Measurements from ENCODE around the gene SH3BP5.

SH3BP5 gene

GRCh38 chr3:15223685-15224572 lies 108.5 kb downstream of the SH3BP5 start:
- no peak overlapping the region for H3K4me3 ChIP-seq (ENCODE audit: low read depth, low read length)
- no peak for DNase-seq (ENCODE audit: low read depth, low spot score)
- POLR2A ChIA-PET = no interaction called here
- TF ChIP-seq, protein P1, sequence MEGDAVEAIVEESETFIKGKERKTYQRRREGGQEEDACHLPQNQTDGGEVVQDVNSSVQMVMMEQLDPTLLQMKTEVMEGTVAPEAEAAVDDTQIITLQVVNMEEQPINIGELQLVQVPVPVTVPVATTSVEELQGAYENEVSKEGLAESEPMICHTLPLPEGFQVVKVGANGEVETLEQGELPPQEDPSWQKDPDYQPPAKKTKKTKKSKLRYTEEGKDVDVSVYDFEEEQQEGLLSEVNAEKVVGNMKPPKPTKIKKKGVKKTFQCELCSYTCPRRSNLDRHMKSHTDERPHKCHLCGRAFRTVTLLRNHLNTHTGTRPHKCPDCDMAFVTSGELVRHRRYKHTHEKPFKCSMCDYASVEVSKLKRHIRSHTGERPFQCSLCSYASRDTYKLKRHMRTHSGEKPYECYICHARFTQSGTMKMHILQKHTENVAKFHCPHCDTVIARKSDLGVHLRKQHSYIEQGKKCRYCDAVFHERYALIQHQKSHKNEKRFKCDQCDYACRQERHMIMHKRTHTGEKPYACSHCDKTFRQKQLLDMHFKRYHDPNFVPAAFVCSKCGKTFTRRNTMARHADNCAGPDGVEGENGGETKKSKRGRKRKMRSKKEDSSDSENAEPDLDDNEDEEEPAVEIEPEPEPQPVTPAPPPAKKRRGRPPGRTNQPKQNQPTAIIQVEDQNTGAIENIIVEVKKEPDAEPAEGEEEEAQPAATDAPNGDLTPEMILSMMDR (IDR thresholded peaks at IDR 0.05; ENCODE audit: insufficient read depth, low read length, missing control alignments) = no peak
- CTCF ChIA-PET = interaction anchor here (0.7 to 1.3 kb wide), 2 partner anchors 10 to 202 kb away, joined by 3 to 4 read pairs; no protein-coding TSS in a partner anchor

DNA sequence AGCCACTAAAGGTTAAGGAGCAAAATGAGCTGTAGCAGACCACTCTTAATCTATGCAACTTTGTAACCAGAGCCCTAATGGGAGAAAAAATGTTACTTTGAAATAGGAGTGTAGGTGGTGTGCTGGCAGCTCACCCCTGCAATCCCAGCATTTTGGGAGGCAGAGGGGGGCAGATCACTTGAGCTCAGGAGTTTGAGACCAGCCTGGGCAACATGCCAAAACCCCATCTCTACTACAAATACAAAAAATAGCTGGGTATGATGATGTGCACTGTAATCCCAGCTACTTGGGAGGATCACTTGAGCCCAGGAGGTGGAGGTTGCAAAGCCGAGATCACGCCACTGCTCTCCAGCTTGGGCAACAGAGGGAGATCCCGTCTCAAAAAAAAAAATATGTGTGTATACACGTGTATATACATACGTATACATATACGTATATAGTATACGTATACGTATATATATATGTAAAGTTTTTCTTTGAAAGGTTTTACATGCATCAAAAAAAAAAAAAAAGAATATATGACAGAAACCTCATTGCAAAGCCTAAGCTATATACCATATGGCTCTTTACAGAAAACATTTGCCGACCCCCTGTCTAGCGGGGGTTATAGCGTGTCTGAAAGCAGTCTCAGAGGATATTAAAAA lies 110.7 kb downstream of the SH3BP5 start:
- ChIA-PET CTCF (interaction anchor here (1.0 to 1.9 kb wide), 5 partner anchors 15 to 295 kb away, joined by 3 to 7 read pairs (median 4); partner anchors contain the start of gene CAPN7), POLR2A (no interaction called here)
- no peak overlapping the region for H3K4me3 ChIP-seq (ENCODE audit: low read depth, low read length)
- TF ChIP-seq, protein P1 (IDR thresholded peaks at IDR 0.05; ENCODE audit: insufficient read depth, low read length, missing control alignments) = no peak
- no peak for DNase-seq (ENCODE audit: low read depth, low spot score)

GRCh38 chr3:15220661-15221060 lies 111.7 kb downstream of the SH3BP5 start:
- TF ChIP-seq, protein P1 (IDR thresholded peaks at IDR 0.05; ENCODE audit: insufficient read depth, low read length, missing control alignments) = no peak
- H3K4me3 ChIP-seq (ENCODE audit: low read depth, low read length) = no peak overlapping the region
- DNase-seq (ENCODE audit: low read depth, low spot score) = no peak
- CTCF ChIA-PET = interaction anchor here (1.6 kb wide), 1 partner anchor 11 kb away, joined by 6 read pairs; no protein-coding TSS in a partner anchor
- POLR2A ChIA-PET = no interaction called here

DNA sequence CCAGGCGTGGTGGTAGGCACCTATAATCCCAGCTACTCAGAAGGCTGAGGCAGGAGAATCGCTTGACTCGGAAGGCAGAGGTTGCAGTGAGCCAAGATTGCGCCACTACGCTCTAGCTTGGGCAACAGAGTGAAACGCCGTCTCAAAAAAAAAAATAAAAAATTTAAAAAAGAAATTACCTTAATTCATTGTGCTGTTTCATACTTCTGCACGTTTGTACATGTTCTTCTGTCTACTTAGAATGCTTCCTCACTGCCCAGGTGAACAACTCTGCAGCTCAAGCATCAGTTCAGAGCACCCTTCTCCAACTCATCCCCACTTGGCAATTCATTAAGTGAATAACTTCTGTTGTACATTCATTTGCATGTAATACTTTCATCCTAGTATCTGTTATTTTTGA lies 112.3 kb downstream of the SH3BP5 start:
- TF ChIP-seq, protein P1 (IDR thresholded peaks at IDR 0.05; ENCODE audit: insufficient read depth, low read length, missing control alignments) = no peak
- no peak for DNase-seq (ENCODE audit: low read depth, low spot score)
- ChIA-PET CTCF (interaction anchor here (1.3 to 1.6 kb wide), 3 partner anchors 11 to 16 kb away, joined by 3 to 6 read pairs (median 3); partner anchors contain the start of gene CAPN7), POLR2A (no interaction called here)
- no peak overlapping the region for H3K4me3 ChIP-seq (ENCODE audit: low read depth, low read length)

DNA sequence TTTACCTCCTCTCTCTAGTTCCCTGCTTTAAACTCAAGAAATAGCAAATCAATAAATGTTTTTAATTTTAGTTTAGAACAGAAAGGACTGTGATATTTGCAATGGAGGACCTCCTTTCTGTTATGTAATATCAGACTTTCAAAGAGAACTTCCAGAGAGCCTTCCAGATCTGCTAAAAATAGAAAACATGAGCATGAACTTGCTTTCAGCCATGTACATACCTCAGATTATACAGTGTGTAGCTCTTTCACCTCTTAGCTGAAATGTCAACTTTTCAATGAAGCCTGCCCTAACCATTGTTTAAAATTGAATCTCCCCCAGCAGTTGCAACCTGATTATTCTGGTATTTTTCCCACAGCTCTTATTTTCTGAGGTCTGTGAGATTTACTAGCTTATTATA lies 113.7 kb downstream of the SH3BP5 start:
- TF ChIP-seq, protein P1 (IDR thresholded peaks at IDR 0.05; ENCODE audit: insufficient read depth, low read length, missing control alignments) = no peak
- no peak for DNase-seq (ENCODE audit: low read depth, low spot score)
- ChIA-PET POLR2A (no interaction called here), CTCF (interaction anchor here (1.4 kb wide), 1 partner anchor 13 kb away, joined by 3 read pairs; the partner anchor contains the start of gene CAPN7)
- no peak overlapping the region for H3K4me3 ChIP-seq (ENCODE audit: low read depth, low read length)

GRCh38 chr3:15217841-15218267 lies 114.5 kb downstream of the SH3BP5 start:
- ChIA-PET CTCF (interaction anchor here (1.1 to 1.4 kb wide), 2 partner anchors 15 to 188 kb away, joined by 3 to 4 read pairs; no protein-coding TSS in a partner anchor), POLR2A (interaction anchor here (1.9 kb wide), 1 partner anchor 12 kb away, joined by 6 read pairs; the partner anchor contains the start of gene CAPN7)
- TF ChIP-seq, protein P1 (IDR thresholded peaks at IDR 0.05; ENCODE audit: insufficient read depth, low read length, missing control alignments) = no peak
- no peak overlapping the region for H3K4me3 ChIP-seq (ENCODE audit: low read depth, low read length)
- no peak for DNase-seq (ENCODE audit: low read depth, low spot score)

Data from AG04449 (cell line).